OCI-LY3 (cell line): Measurements from ENCODE around the gene RAB8B.

Source experiments
- H2AFZ ChIP-seq: fragments of 200-600, 300-600 bp; shearing (Covaris generic); 2 replicates; pipeline ENCODE4 v1.6.0; 2014; ENCODE audit warnings: antibody characterized with exemption, low read depth, low read length
- H3K27ac ChIP-seq: fragments of 200-600, 300-600 bp; sonication (generic); 2 replicates; pipeline ENCODE4 v1.5.1; 2014; ENCODE audit warnings: mild to moderate bottlenecking, low read length, moderate library complexity, mixed read lengths
- H3K27me3 ChIP-seq: fragments of 200-600, 300-600 bp; sonication (generic); 2 replicates; pipeline ENCODE4 v1.6.1; 2014; ENCODE audit warnings: low read depth, low read length, mixed read lengths
- H3K36me3 ChIP-seq: fragments of 200-600, 300-600 bp; sonication (generic); replicated peaks from 2 replicates; pipeline ENCODE3; 2014; ENCODE audit warnings: low read depth, low read length, mixed read lengths
- H3K4me1 ChIP-seq: fragments of 300-600, 200-600 bp; sonication (generic); 2 replicates; pipeline ENCODE4 v1.6.1; 2014; ENCODE audit warnings: low read length, mixed read lengths
- H3K4me2 ChIP-seq: fragments of 200-600, 300-600 bp; sonication (generic); 2 replicates; pipeline ENCODE4 v1.6.1; 2014; ENCODE audit warnings: low read length, mixed read lengths
- H3K4me3 ChIP-seq: fragments of 300-600, 200-600 bp; sonication (generic); 2 replicates; pipeline ENCODE4 v1.5.1; 2014; ENCODE audit warnings: antibody characterized with exemption, mild to moderate bottlenecking, low read length, moderate library complexity
- H3K79me2 ChIP-seq: fragments of 300-600, 200-600 bp; shearing (Covaris generic); 2 replicates; pipeline ENCODE4 v1.6.1; 2014; ENCODE audit warnings: mild to moderate bottlenecking, low read length, mixed read lengths
- H3K9ac ChIP-seq: fragments of 300-600, 200-600 bp; shearing (Covaris generic); 2 replicates; pipeline ENCODE4 v1.6.0; 2014; ENCODE audit warnings: mild to moderate bottlenecking, low read length, moderate library complexity
- H3K9me3 ChIP-seq: fragments of 200-600, 300-600 bp; shearing (Covaris generic); 2 replicates; pipeline ENCODE4 v1.6.1; 2014; ENCODE audit warnings: low read length, mixed read lengths; ENCODE audit not compliant: insufficient read depth
- H4K20me1 ChIP-seq: fragments of 200-600, 300-600 bp; sonication (generic); 2 replicates; pipeline ENCODE4 v1.6.1; 2016; ENCODE audit warnings: low read length, mixed read lengths; ENCODE audit not compliant: insufficient read depth
- EZH2phosphoT487 ChIP-seq: fragments of 200-600 bp; shearing (Covaris generic); IDR thresholded peaks from 2 replicates; pipeline ENCODE4 v1.6.1; 2018; ENCODE audit warnings: antibody characterized with exemption, mixed run types, low read depth
- TF ChIP-seq, protein P1 (sequence below): fragments of 200-600, 300-600 bp; sonication (generic); IDR thresholded peaks from 2 replicates; pipeline ENCODE4 v1.5.1; 2014; ENCODE audit warnings: antibody characterized with exemption, low read length, low read depth

Gene RAB8B

DNA sequence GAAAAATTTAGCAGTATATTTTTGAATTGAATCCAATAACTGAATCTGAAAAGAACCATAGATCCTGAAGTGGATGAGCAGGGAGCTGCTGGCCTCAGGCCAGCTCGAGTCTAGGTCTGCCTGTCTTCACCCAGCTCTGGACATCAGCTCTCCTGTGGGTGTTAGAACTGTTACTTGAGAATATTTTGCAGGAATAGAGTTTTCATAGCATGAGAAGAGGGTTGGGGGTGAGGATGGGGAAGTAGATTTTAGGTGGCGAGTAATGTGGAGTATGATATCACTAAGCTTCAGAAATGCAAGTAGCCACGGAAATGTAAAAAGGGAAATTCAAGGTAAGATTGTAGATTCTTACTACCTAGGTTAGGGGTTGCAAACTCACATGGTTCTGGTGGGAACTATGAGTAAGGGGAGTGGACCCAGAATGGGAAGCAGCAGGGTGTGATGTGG, 6.2 kb downstream of the RAB8B start:
- TF ChIP-seq EZH2phosphoT487, result no peak
- TF ChIP-seq, protein P1, sequence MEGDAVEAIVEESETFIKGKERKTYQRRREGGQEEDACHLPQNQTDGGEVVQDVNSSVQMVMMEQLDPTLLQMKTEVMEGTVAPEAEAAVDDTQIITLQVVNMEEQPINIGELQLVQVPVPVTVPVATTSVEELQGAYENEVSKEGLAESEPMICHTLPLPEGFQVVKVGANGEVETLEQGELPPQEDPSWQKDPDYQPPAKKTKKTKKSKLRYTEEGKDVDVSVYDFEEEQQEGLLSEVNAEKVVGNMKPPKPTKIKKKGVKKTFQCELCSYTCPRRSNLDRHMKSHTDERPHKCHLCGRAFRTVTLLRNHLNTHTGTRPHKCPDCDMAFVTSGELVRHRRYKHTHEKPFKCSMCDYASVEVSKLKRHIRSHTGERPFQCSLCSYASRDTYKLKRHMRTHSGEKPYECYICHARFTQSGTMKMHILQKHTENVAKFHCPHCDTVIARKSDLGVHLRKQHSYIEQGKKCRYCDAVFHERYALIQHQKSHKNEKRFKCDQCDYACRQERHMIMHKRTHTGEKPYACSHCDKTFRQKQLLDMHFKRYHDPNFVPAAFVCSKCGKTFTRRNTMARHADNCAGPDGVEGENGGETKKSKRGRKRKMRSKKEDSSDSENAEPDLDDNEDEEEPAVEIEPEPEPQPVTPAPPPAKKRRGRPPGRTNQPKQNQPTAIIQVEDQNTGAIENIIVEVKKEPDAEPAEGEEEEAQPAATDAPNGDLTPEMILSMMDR, result no peak
- H3K9me3 ChIP-seq, result no peaks in the 10 kb centered on the region
- no peak overlapping the region for H3K27ac ChIP-seq
- H2AFZ ChIP-seq, result no peak overlapping the region
- H4K20me1 ChIP-seq, result peaks cover 18% of the 10 kb centered on the region; the same call in 1 of the 2 replicates
- H3K27me3 ChIP-seq, result no peaks in the 10 kb centered on the region
- H3K79me2 ChIP-seq, result peaks cover 68% of the 10 kb centered on the region
- no peak overlapping the region for H3K9ac ChIP-seq
- H3K4me1 ChIP-seq, result peaks cover 74% of the 10 kb centered on the region
- no peak overlapping the region for H3K4me3 ChIP-seq
- H3K4me2 ChIP-seq, result peak overlapping the region; percentile 44
- peaks cover 2% of the 10 kb centered on the region for H3K36me3 ChIP-seq

DNA sequence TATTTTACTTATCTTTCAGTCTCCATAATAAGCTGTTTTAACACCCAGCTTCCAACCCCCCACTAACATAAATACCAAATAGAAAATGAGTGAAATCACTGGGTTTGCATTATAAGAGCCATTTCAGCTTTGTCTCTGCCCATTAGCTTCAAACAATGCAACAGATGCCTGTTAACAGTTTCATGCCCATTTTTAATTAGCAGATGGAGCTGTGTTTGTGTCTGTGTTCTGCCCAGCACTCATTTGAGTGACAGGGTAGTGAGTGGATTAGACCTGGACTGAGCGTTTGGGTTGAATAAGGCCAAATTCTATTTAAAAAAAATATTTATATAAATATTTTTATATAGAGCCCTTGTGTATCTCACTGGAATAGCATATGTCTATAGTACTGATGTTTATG, 7.4 kb downstream of the RAB8B start:
- Histone ChIP-seq H3K27ac (no peak overlapping the region), H3K4me2 (no peak overlapping the region), H3K4me1 (peaks cover 62% of the 10 kb centered on the region), H3K79me2 (peaks cover 72% of the 10 kb centered on the region), H3K27me3 (no peaks in the 10 kb centered on the region), H3K4me3 (no peak overlapping the region), H2AFZ (no peak overlapping the region), H3K9me3 (no peaks in the 10 kb centered on the region), H3K9ac (no peak overlapping the region), H4K20me1 (peaks cover 18% of the 10 kb centered on the region; the same call in 1 of the 2 replicates), H3K36me3 (peaks cover 7% of the 10 kb centered on the region)
- TF ChIP-seq, protein P1, result no peak
- no peak for TF ChIP-seq EZH2phosphoT487

DNA sequence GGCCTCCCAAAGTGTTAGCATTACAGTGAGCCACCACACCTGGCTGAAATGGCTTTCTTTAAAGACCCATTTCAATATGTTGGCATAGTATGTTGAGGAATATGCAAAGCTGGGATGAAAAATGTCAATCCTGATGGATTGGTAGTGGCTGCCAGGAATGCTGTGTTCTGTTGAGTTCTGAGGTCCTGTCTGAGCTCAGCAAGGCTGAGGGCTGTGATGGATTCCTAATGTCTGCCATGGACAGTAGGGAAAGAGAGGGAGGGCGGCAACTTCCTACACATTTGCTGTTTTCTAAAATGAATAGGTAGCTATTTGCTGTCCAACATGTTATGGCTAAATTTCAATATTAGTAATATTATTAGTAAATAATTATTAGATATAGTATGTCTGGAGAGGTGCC, 8.2 kb downstream of the RAB8B start:
- Histone ChIP-seq H2AFZ (no peak overlapping the region), H3K9ac (no peak overlapping the region), H3K4me2 (no peak overlapping the region), H4K20me1 (peaks cover 19% of the 10 kb centered on the region), H3K36me3 (peaks cover 7% of the 10 kb centered on the region), H3K27ac (no peak overlapping the region), H3K27me3 (no peaks in the 10 kb centered on the region), H3K9me3 (no peaks in the 10 kb centered on the region), H3K79me2 (peaks cover 72% of the 10 kb centered on the region), H3K4me1 (peaks cover 54% of the 10 kb centered on the region), H3K4me3 (no peak overlapping the region)
- no peak for TF ChIP-seq EZH2phosphoT487
- TF ChIP-seq, protein P1, result no peak

DNA sequence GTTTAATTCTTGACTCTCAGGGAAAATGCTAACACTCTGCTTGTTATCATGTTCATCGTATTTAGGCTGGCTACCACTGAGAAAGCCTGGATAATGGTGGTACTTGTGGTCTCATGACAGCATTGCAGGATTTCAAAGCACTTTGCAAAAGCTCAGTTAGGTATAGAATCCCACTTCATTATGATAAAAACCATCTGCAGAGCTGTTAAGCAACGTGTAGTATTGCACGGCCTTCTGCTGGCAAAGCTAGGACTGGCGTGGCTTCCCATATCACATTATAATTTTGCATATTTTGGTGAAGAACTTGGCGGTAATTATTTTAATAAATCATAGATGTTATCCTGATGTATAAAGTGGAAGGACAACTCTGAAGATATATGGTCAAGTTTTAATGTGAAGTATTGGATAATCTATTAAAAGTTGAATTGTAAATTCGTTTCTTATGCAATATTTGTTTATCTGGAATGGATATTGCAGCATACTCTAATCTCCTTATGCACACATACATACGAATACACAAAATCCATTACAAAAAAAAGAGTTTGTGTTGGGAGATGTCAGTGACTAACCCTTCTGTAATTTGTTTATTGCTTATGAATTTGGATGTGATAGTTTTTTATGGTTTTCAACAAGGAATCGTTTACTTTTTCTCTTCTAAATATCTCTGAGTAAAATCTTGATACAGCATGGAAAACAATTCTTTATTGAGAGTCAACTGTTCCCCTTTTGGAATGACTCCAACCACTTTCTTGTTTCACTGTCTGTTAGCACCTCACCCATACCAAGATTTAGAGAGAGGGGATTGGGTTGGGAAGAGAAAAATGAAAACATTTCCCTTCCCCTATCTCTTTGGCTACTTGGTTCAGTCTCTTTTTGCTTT, 9.2 kb downstream of the RAB8B start:
- Histone ChIP-seq H3K27me3 (no peaks in the 10 kb centered on the region), H3K79me2 (peaks cover 63% of the 10 kb centered on the region)

More for the DNA sequence above, 9.2 kb downstream of the RAB8B start:
- H3K36me3 ChIP-seq, result peaks cover 7% of the 10 kb centered on the region
- no peak overlapping the region for H3K9ac ChIP-seq
- H3K27ac ChIP-seq, result no peak overlapping the region
- H4K20me1 ChIP-seq, result peaks cover 28% of the 10 kb centered on the region
- no peaks in the 10 kb centered on the region for H3K9me3 ChIP-seq
- H2AFZ ChIP-seq, result no peak overlapping the region
- H3K4me2 ChIP-seq, result peak overlapping the region; percentile 40
- TF ChIP-seq EZH2phosphoT487, result no peak
- no peak overlapping the region; the same call in 1 of the 2 replicates for H3K4me3 ChIP-seq
- peaks cover 51% of the 10 kb centered on the region for H3K4me1 ChIP-seq
